ENCODE data around the gene RPTOR.
"Not testable (repeated sequence)": the region's sequence is repeated elsewhere in the genome, so short reads cannot be mapped to it uniquely, and the experiment has no call there.

Gene RPTOR

DNA sequence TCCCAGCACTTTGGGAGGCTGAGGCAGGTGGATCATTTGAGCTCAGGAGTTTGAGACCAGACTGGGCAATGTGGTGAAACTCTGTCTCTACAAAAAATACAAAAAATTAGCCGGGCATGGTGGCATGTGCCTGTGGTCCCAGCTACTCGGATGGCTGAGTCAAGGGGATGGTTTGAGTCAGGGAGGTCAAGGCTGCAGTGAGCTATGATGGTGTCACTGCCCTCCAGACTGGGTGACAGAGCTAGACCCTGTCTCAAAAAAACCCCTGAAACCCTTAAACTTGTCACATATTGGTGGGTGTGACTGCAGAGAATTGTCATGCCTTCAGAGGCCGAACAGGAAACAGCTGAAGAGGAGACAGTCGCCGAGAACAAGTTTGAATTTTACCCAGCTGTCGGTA, 13.4 kb downstream of the RPTOR start:
- no peak for DNase-seq

DNA sequence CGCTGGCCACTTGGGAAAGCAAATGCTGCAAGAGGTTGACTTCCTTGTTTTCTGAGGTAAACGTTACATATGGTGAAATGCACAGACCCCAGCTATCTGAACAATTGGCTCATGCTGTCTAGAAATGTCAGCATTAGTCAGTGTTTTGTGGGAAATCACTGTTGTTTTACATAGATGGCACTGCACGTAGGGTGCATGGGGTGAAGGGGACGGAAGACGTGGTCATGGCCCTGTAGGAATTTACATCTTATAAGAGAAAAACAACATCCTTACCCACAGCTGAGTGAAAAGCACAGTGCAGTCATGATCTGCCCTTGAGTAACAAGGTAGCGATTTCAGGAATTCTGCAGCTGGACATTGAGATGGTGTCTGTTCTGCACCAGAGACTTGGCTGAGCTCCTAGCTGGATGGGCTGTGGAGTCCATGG, 15.2 kb downstream of the RPTOR start:
- no peak for DNase-seq

DNA sequence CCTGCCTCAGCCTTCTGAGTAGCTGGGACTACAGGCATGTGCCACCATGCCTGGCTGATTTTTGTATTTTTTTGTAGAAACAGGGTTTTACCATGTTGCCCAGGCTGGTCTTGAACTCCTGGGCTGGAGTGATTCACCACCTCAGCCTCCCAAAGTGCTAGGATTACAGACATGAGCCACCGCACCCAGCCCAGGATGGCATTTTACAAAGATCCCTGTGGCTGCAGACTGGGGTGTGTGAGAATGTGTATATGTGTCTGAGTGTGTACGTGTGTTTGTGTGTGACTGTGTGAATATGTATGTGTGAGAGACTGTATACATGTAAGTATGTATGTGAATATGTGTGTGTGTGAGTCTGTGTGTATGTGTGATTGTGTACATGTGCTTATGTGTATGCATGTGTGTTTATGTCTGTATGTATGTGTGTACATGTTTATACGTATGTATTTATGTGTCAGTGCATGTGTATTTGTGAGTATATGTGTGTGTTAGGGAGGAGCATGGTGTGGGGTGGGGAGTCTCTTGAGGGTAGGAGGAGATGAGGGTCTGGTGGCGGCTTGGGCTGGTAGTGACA, 17.0 kb downstream of the RPTOR start:
- DNase-seq, result no peak

DNA sequence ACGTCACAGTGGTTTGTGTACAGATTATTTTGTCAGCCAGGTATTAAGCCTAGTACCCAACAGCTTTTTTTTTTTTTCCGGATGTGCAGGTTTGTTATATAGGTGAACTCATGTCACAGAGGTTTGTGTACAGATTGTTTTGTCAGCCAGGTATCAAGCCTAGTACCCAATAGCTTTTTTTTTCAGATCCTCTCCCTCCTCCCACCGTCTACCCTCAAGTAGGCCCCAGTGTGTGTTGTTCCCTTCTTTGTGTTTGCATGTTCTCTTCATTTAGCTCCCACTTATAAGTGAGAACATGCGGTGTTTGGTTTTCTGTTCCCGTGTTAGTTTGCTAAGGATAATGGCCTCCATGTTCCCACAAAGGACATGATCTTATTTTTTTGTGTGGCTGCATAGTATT, 19.9 kb downstream of the RPTOR start:
- no peak for DNase-seq

DNA sequence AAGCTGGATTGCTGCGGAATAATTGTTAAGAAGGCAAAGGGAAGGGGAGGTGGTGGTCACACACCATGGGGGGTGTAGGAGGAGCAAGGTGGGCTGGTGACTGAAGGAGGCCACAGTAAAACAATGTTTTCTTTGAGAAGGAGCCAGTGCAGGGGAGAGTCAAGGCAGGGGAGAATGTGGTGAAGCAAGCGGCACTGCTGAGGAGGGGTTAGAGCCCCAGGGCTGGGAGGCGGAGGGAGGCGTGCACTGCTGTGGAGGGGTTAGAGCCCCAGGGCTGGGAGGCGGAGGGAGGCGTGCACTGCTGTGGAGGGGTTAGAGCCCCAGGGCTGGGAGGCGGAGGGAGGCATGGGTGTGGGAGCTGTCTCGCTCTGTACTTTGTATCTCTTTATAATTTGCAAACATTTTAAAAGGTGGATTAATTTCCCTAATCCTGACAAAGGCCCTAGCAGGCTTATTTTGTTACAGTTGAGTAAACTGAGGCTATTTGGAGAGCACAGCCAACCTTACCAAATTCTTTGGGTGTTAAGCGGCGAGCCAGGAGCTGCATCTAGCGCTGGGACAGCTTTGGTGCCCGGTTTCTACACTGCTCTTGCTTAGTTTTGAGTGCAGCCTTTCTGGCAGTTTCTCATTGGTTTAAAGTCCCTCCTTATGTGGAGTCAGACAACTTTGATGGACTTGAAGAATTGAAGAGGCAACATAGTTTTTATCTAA, 20.9 kb downstream of the RPTOR start:
- no peak for DNase-seq

DNA sequence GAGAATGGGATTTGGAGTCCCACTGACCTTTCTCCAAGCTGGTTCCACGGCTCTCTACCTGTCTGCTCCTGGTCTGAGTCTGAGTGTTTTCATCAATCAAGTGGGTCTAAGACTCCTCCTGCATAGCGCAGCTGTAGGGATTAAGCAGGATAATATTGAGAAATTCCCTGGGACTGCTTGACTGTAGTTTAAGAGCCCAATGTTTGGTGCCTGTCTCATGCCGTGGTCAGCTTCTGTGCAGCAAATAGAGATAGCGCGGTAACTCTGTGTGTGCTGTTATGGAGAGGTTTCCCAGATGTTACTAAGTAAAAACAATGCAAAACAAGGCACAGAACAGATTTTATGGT, 21.4 kb downstream of the RPTOR start:
- DNase-seq, result no peak

DNA sequence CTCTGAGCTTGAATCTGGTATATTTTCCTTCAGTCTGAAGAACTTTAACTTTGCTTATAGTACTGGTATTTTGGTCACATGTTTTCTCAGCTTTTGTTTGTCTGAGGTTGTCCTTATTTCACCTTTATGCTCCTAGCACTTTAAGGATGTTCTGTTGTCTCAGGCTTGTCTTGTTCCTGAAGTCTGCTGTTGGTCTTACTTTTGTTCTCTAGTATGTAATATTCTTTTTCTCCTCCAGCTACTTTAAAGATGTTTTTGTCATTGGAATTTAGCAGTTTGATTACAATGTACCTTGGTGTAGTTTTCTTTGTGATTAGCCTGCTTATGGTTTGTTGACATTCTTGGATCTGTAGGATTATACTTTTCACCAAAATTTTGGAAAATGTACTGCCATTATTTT, 23.6 kb downstream of the RPTOR start:
- no peak for DNase-seq

DNA sequence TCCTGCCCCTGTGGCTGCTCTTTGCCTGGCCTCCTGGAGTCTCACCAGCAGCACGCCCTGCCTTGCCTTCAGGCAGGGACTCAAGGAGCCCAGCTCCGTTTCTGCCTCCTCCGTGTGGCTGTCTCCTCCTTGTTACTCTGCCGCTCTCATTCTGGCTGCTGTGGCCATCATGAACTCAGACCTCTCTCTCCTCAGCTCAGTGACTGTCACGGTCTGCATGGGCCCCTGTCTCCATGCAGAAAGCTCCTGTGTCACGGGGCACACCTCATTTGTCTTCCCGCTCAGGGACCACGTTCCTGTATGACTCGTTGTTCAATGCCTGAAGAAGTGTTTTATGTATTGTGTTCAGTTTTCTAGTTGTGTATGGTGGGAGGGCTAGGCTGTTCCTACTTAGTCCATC, 25.3 kb downstream of the RPTOR start:
- no peak for DNase-seq

DNA sequence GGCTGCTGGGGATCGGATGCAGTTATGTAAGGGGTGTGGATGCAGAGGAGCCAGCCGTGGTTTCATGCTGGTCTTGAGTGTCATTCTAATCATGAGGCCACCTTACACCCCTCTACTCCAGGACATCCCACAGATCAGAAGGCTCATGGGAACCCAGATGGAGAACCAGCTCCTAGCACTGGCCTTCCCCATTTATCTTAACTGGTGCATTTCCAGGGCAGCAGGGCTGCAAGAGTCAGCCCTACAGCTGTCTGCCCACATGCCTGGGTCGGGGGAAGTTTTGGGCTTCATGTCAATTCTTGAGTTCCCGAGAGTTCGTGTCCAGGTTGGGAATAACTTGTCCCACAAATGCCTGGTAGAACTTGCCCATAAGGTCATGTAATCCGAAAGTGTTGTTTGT, 29.1 kb downstream of the RPTOR start:
- DNase-seq, result no peak

DNA sequence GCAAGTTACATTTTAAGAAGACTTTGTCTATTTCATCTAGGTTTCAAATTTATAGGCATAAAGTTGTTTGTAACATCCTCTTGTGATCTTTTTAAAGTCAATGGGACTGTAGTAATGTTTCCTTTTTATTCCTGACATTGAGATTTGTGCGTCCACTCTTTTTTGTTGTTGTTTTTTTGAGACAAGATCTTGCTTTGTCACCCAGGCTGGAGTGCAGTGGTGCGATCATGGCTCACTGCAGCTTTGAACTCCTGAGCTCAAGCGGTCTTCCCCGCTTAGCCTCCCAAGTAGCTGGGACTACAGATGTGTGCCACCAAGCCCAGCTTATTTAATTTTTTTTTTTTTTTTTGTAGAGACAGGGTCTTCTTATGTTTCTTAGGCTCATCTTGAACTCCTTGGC, 29.9 kb downstream of the RPTOR start:
- DNase-seq, result no peak

DNA sequence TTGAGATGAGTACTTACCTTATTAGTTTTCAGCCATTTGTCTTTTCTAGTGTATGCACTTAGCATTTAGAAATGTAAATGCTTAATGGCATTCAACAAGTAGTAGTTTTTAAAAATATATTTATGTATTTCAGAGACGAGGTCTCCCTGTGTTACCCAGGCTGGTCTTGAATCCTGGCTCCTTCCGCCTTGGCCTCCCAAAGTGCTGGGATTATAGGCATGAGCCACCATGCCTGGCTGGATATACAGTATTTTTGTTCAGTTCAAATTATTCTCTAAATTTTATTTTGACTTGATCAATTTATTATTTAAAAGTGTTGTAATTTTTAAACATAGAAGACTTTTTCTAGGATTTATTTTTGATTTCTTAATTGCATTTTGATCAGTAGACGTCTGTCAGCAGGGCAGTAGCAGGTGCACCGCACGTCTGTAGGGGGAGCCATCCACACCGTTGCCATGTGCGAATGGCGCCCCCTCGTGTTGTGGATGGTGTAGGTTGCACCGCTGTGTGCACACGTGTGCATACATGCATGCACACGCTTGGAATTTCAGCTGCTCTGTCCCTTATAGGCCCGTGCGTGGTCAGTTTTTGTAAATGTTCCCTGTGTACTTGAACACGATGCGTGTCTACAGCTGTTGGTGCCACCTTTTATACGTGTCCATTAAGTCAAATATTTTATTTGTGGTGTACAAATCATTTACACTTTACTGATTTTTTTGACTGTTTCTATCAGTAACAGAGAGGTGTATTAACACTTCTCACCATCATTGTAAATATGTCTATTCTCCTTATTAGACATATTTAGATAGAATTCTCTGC, 30.6 kb downstream of the RPTOR start:
- peak; percentile 30 for DNase-seq

DNA sequence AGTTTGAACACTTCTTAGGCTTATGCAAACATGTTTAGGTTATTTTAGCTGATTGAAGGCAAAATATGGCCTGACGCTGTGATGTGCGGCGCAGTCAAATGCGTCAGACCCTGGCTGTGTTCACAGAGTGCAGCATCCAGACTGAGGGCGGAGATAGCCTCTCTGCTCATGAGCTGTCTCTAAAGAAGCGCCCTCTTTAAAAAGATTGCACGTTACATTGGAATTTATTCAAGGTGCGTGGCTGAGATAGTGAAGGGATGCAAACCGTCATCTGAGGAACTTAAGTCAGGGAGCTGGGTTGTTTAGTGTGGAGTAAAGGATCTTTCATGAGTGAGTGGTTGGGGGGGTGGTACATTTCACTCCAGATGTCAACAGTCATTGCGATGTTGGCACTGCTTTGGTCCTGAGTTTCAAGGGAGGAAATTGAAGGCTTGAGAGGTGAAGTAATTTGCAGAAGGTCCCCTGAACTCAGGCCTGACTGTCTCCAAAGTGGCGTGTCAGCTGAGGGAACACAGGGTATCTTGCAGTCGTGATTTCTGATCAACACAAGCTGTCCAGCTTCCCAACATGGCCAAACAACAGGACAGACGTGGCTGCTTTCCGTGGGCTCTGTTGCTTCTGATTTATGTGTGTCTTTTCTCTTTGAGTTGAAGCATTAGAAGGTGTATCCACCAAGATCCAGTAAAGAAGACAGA, 33.4 kb downstream of the RPTOR start:
- no peak for DNase-seq

DNA sequence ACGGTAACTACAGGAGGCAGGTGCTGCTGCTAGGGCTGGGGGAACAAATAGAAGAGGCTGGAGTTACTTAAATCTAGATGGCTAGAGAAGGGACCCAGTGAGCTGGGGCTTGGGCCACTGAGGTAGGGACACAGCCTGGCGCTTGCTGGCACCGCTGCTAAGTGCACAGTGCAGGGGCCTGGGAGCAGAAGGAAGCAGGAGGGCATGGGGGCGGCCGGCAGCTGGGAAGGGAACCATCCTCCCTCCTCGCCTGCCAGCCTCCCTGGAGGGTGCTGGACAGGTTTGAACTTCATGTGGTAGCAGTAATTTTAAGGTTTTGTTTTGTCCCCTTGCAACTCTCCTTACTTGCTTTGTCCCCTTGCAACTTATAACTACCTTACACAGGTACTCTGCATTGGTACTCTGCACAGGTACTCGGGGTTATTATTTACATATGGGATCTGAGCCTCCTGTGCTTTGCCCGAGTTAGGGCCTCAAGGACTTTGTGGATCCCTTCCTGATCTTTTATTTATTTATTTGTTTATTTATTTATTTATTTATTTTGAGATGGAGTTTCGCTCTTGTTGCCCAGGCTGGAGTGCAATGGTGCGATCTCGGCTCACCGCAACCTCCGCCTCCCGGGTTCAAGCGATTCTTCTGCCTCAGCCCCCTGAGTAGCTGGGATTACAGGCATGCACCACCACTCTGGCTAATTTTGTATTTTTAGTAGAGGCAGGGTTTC, 34.2 kb downstream of the RPTOR start:
- DNase-seq, result not testable (repeated sequence)

DNA sequence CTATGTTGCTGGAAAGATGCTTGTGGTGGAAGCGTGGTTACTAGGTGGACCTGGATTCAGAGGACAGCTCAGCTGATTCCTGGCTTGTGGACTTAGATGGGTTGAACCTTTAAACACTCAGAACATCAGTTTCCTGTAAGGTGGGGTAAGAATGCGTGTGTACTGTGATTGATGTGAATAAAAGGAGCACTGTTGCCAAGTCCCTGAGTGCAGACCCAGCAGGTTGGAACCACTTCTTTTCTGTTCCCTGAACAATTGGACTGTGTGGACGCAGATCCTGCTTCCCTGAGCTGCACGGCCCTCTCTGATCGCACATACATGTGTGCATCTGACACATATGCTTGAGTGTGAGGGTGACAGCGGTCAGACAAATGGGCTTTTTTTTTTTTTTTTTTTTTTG, 37.5 kb downstream of the RPTOR start:
- DNase-seq, result no peak

DNA sequence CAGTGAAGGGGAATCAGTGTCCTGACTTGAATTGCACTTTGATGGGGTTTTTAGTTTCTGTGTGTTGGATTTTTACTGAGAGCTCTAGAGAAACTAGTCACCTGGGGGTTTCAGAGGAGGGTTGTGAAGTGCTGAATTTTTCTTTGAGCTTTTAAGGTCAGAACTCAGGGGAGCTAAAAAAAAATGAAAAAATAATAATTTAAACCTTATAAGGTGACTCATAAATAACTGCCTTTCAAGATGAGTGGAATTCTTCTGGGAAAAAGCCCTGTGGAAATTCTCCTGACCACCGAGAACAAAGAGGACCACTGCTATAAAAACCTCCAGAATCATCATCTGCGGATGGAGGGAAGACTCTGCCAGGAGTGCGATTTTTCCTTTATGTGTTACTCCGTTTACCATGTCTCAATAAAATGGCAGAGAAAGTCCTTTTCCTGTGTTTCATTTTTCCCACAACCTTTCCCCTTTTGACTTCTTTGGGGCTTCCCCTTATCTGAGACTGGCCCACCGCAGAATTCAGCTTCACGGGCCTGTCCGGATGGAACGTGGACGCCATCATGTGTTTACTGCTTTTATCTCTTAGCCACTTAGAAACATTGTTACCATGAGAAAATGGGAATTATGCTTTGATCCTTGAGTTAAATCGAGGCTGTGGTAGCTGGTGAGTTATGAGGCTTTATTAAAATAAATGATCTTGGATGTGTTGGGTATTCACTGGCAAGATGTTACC, 39.7 kb downstream of the RPTOR start:
- DNase-seq, result no peak

DNA sequence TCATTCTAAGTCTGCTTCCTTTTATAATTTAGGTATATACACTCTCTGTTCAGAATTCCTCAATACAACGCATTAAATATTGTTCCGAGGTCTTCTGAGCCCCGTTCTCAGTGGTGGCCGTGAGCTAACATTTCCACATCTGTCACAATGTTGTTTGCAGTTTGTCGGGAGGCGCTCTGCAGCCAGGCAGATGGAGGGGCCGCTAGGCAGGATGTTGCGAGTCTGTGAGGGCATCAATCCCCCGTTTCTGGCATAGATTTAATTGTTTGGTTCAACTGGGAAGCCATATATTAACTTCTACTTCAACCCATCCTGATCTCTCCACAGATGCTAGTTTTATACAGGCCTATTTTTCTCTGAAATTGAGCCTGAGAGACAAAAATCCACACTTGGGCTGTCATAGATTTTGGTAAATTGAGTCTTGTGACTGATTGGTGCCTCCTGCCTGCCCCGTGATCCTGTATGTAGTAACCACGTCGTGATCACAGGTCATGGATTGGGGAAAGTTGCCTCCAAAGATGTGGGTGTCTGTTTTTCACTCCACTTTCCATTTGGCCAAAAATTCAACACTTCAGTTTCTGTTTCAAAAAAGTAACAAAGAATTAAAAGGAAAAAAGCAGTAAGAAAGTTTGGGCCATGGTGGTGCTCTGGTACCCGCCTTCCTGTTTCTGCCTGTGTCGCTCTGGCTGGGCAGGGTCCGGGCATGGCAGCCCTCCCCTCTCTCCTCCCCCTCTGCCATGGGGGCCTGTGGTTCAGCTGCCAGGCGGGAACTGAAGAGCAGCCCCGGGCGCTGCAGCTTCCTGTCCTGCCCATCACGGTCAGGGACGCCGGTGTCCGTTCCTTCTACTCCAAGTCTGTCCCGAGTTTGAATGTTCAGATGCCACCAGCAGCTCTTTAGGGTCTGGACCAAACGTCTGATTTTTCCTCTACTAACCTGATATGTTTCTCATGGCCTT, 41.5 kb downstream of the RPTOR start:
- DNase-seq, result no peak

DNA sequence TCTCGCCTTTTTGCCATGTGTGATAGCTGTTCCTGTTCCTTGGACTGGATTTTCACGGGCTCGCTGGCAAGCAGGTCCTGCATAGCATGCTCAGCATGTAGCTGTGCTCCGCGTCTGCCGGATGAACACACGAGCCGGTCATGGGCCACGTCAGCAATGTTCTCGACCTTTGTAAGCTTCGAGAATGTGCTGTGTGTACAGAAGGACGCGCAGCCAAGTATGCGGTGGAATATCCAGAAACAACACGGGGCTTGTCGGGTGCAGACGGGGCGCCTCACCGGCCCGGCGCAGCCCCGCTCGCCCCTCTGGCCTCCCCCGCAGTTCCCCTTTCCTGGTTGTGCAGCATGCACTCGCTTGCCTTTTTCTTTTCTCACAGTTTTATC, 42.2 kb downstream of the RPTOR start:
- no peak for DNase-seq

DNA sequence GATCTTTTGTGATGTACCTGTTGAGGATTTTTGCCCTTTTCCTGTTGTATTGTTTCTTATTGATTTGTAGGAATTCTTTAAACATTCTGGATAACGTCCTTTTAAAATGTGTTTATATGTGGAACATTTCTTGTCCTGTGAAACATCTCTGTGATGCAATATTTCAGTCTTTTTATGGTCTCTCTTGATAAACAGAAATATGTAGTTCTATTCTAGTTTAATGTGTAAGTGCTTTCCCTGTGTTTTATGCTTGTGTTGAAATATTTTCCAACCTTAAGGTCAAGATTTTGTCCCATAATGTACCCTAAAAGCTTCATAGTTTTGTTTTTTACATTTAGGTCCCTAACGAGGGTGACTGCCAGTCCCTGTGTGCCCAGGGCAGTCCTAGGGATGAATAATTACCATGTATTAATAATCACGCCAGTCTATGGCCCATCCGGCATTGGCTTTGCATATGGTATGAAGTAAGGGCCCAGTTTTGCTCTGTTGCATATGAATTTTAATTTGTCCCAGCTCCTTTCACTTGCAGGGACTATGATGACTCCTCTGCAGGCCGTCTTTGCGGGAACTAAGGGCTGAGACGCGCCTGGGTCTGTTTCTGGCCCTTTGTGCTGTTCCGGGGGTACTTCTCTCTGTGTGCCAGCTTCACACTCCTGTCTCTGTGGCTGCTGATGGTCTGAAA, 44.2 kb downstream of the RPTOR start:
- DNase-seq, result no peak

DNA sequence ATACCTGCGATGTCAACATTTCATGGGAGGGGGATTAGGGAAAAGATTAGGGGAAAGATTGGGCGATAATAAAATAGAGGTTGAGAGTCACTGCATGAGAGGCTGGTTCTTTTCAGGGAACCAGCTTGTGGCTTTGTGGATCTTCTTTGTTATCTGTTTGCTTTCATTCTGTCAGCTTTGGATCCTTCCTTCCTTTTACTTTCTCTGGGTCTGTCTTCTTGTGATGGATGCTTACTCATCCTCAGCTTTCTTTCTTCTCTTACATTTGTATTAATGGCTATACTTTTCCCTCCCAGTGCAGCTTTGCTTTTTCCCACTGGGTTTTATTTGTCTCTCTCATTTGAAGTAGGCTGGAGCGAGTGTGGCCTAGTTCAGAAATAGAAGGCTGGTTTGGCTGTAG, 47.1 kb downstream of the RPTOR start:
- no peak for DNase-seq

DNA sequence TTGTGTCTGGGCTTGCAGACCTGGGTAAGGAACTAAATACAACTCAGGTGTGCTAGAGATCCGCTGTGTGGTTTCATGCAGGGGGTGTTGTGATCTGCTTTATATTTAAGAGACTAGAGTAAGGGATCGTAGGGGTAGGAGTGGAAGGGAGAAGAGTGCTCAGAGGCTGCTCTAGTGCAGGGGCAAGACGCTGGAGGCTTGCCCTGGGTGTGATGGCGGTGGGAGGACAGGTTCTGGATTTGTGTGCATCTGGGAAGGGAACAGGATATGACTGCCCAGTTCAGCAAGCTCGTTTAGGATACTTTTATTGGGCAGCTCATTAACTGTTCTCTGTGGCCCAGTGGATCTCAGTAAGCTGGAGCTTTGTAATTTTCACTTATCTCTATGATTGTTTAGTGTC, 47.6 kb downstream of the RPTOR start:
- no peak for DNase-seq

DNA sequence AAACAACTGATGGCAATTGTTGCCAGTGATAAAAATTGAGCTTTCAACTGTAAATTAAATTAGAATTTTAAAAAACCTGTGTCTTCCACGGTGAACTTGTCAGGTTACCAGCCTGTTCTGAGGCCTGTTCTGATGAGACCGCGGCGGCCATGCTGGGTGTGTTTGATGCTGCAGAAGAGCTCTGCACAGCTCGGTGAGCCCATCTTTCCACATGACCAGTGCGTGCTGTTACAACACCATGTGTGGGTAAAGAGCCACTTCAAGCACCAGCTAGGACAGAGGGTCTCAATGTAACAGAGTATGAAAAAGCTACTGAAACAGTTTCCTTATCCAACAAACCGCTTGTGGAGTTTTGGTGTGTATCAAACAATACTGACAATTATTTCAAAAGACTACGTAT, 48.5 kb downstream of the RPTOR start:
- no peak for DNase-seq
